Progenitor cell of endocrine pancreas (in vitro differentiated cells): ENCODE data around the gene TRIM17. TPM values are rescaled to one million over a fixed set of nuclear protein-coding genes. Genes with fewer than 3 reads are reported as not detected.
A peak's percentile ranks its signal among the peaks of the same experiment; 100 is the strongest.

Experiments
- DNase-seq: peaks from one replicate; pipeline ENCODE4 v3.0.0; 2021; ENCODE audit warnings: low spot score; ENCODE audit not compliant: unreplicated experiment
- H3K27ac Mint-ChIP-seq: 2 replicates; pipeline ENCODE4 v1.8.0; 2021; ENCODE audit warnings: mild to moderate bottlenecking, moderate library complexity, mixed read lengths
- H3K27me3 Mint-ChIP-seq: 2 replicates; pipeline ENCODE4 v1.8.0; 2021; ENCODE audit warnings: mixed read lengths
- H3K36me3 Mint-ChIP-seq: 2 replicates; pipeline ENCODE4 v1.8.0; 2022; ENCODE audit warnings: mixed read lengths; ENCODE audit not compliant: insufficient read depth
- H3K4me1 Mint-ChIP-seq: 2 replicates; pipeline ENCODE4 v1.8.0; 2021; ENCODE audit warnings: low read depth, mixed read lengths
- H3K4me3 Mint-ChIP-seq: 2 replicates; pipeline ENCODE4 v1.8.0; 2021; ENCODE audit warnings: low read depth, mild to moderate bottlenecking, moderate library complexity, mixed read lengths
- H3K9me3 Mint-ChIP-seq: 2 replicates; pipeline ENCODE4 v1.8.0; 2021; ENCODE audit warnings: low read depth, mixed read lengths
- total RNA-seq: library from RNA; stranded (reverse); gene quantifications from 2 replicates; pipeline ENCODE4 v1.2.1, GENCODE V29; 2021
- TF ChIP-seq, protein P1 (sequence below): fragments of 200-600 bp; sonication (generic); IDR thresholded peaks from one replicate; pipeline ENCODE4 v1.5.0; 2021; ENCODE audit warnings: antibody characterized with exemption, mild to moderate bottlenecking; ENCODE audit not compliant: unreplicated experiment

TRIM17 gene
- total RNA-seq, 1 donor from 2014 or later = 20.8 TPM

DNA sequence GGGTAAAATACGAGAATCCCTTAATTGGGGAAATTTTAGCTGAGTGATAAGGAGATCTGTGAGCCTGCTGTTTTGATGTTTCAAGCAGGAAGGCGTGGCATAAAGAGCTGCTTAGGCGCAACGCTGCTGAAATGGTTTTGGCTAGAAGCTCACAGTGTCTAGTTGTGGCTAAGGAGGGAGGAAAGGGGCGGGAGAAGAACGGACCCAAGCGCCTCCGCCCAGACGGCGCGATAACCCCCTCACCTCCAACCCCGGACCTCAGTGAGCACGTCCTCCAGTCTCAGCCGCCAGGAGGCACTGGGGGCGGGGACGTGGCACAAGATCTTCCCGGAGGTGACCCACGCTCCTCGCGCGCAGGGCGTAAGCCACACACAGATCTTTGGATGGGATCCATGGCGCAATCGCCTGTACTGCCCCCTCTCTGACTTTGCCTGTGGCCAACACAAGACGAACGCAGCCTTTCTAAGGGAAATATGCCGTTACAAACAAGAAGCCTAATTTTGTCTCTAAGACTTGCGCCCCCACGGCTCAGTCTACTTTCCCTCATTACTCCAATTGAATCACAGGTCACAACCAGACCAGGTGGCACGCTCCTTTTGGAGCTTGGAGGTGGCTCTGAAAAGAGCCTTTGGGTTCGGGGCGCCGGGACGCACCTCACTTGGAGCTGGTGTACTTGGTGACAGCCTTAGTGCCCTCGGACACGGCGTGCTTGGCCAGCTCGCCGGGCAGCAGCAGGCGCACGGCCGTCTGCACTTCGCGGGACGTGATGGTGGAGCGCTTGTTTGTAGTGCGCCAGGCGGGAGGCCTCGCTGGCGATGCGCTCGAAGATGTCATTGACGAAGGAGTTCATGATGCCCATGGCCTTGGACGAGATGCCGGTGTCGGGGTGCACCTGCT lies 47.1 kb upstream of the TRIM17 start:
- no peaks in the 10 kb centered on the region for H3K36me3 Mint-ChIP-seq
- peak overlapping the region; percentile 78 for H3K4me3 Mint-ChIP-seq
- H3K27me3 Mint-ChIP-seq = peaks cover 70% of the 10 kb centered on the region

DNA sequence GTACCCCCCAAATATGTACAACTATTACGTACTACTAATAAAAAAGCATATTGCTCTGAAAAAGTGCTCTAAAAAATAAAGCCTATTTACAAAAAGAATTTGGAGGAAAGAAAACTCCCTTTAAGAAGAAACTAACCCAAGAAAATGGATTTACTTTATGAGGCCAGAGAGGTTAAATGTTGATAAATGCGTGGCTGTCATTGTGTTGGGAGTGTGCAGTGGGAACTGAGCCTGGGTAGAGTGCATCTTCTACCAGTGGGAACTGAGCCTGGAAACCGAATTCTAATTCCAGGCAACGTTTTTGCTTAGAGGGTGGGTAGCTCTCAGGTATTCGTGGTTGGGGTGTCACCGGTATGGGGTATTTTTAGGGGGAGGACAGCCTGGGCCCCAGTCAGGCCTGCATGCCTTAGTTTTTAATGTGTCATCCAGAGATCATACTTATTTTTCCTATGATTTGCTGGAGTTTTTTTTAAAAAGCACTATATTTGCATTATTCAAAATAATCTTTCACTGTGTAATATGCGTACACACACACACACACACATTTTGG lies 46.4 kb upstream of the TRIM17 start:
- peak overlapping the region; percentile 78 for H3K4me3 Mint-ChIP-seq
- H3K27ac Mint-ChIP-seq = no peak overlapping the region
- H3K9me3 Mint-ChIP-seq = no peaks in the 10 kb centered on the region
- no peaks in the 10 kb centered on the region for H3K36me3 Mint-ChIP-seq
- H3K4me1 Mint-ChIP-seq = peaks cover 11% of the 10 kb centered on the region
- TF ChIP-seq, protein P1, sequence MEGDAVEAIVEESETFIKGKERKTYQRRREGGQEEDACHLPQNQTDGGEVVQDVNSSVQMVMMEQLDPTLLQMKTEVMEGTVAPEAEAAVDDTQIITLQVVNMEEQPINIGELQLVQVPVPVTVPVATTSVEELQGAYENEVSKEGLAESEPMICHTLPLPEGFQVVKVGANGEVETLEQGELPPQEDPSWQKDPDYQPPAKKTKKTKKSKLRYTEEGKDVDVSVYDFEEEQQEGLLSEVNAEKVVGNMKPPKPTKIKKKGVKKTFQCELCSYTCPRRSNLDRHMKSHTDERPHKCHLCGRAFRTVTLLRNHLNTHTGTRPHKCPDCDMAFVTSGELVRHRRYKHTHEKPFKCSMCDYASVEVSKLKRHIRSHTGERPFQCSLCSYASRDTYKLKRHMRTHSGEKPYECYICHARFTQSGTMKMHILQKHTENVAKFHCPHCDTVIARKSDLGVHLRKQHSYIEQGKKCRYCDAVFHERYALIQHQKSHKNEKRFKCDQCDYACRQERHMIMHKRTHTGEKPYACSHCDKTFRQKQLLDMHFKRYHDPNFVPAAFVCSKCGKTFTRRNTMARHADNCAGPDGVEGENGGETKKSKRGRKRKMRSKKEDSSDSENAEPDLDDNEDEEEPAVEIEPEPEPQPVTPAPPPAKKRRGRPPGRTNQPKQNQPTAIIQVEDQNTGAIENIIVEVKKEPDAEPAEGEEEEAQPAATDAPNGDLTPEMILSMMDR = no peak
- H3K27me3 Mint-ChIP-seq = peaks cover 65% of the 10 kb centered on the region
- DNase-seq = no peak

More for the DNA sequence above, 47.1 kb upstream of the TRIM17 start:
- DNase-seq = peak; percentile 25
- Mint-ChIP-seq H3K4me1 (peaks cover 11% of the 10 kb centered on the region), H3K9me3 (no peaks in the 10 kb centered on the region), H3K27ac (peak overlapping the region; percentile 21)
- TF ChIP-seq, protein P1 = peak; percentile 39

DNA sequence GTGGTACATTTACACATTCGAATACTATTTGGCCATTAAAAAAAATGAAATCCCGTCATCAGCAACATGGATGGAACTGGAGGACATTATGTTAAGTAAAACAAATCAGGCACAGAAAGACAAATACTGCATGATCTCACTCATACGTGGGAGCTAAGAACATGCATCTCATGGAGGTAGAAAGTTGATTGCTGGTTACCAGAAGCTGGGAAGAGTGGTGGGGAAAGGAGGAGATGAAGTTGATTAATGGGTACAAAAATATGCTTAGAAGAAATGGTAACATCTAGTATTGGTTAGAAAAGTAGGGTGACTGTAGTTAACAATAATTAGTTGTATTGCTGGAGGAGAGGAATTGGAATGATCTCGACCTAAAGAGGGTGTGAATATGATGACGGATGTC lies 45.9 kb upstream of the TRIM17 start:
- Mint-ChIP-seq H3K27ac (no peak overlapping the region), H3K27me3 (peaks cover 60% of the 10 kb centered on the region), H3K4me3 (peak overlapping the region; percentile 42), H3K9me3 (no peaks in the 10 kb centered on the region), H3K4me1 (peaks cover 13% of the 10 kb centered on the region), H3K36me3 (no peaks in the 10 kb centered on the region)
- DNase-seq = no peak
- TF ChIP-seq, protein P1 = no peak

DNA sequence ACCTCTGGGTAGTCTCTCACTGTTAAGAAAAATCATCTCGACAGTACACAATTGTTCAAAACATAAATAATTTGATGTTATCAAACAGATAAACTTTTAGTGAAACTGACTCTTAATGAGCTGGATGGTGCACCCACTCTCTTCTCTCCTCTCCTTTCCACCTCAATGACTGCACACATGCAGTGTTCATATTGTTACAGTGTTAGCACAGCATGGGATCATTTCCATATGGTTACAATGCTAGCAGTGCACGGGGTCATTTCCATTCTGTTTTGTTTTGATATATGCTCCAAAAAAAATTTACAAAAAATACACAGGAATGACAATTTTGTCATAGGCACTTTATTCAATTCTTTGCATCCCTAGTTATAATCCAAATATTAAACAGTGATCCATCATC lies 44.2 kb upstream of the TRIM17 start:
- Mint-ChIP-seq H3K4me3 (peak overlapping the region; percentile 8), H3K27ac (no peak overlapping the region), H3K27me3 (peaks cover 43% of the 10 kb centered on the region), H3K9me3 (no peaks in the 10 kb centered on the region), H3K4me1 (peaks cover 18% of the 10 kb centered on the region), H3K36me3 (no peaks in the 10 kb centered on the region)
- TF ChIP-seq, protein P1 = no peak
- DNase-seq = no peak

DNA sequence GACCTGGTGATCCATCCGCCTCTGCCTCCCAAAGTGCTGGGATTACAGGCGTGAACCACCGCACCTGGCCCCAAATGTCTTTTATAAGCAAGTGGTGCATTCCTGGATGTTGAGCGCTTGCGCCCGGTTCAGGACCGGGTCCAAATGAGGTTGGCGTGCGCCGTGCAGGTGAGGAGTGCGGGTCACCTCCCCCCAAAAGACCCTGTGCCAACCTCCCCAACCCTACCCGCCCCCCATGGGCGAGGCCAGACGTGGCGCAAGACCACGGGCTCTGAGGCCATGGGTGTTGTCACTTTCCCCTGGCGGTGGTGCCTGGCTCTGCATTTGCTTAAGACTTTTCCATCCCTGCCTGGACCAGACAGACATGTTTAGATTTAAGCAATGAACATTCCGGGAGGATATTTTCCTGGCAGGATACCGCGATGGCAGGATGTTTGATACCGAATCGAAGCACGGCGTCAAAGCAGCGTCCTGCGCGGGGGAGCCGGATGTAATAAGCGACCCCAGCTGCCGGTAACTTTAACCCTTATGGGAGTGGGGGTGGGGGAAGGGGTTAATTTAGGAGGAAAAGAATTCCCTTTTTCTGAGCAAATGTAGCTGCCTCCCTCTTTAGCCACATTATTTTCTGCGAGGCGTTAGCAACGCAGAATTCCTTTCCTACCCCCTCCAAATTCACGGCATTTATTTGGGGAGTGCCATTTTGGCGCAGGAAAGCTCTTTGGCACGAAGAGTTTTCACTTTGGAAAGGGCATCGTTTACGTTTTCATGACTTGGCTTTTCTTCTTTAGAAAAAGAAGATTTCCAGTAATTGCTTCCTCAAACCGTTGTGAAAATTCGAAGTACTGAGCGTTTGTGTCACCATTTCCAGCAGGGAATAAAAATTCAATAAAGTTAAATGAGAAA lies 42.7 kb upstream of the TRIM17 start:
- DNase-seq = peak; percentile 39
- Mint-ChIP-seq H3K4me1 (peaks cover 15% of the 10 kb centered on the region), H3K36me3 (peaks cover 2% of the 10 kb centered on the region), H3K9me3 (no peaks in the 10 kb centered on the region), H3K27ac (peak overlapping the region; percentile 98), H3K27me3 (peaks cover 29% of the 10 kb centered on the region), H3K4me3 (peak overlapping the region; percentile 95)
- TF ChIP-seq, protein P1 = peak; percentile 84
